Naive thymus-derived CD8-positive, alpha-beta T cell (primary cell): Measurements from ENCODE around the gene SCYGR1. TPM values are rescaled to one million over a fixed set of nuclear protein-coding genes. Genes with fewer than 3 reads are reported as not detected.
"Not testable (repeated sequence)": the region's sequence is repeated elsewhere in the genome, so short reads cannot be mapped to it uniquely, and the experiment has no call there.

Source experiments
- ATAC-seq, 2 donors: fragments of 150-1000 bp; cut with Tn5 transposase in 1 of 2; sonication (Bioruptor Pico), chemical (Tn5 transposase) in 1 of 2; 1 replicate in 1 of 2; 2 replicates in 1 of 2; pipeline ENCODE4 v1.10.0; 2021; ENCODE audit warnings: mild to moderate bottlenecking in 2 of 2, moderate library complexity in 2 of 2
- POLR2A ChIA-PET: fragments of 350-600 bp; sonication (Branson Sonifier 250); formaldehyde crosslinking; loops from one replicate; lab custom pipeline; 2021; ENCODE audit warnings: antibody characterized with exemption; lab: Charles Lee
- DNase-seq, 10 donors: peaks; one replicate each; pipeline versions ENCODE4 v3.0.0 to v3.0.0-alpha.2; 2020 to 2022
- H3K27ac Mint-ChIP-seq, 10 donors: one replicate each; pipeline ENCODE4 v1.8.0; 2020 to 2022; ENCODE audit warnings: mild to moderate bottlenecking in 10 of 10, mixed read lengths in 10 of 10, moderate library complexity in 4 of 10, inconsistent platforms in 1 of 10
- H3K27me3 Mint-ChIP-seq, 5 donors: one replicate each; pipeline ENCODE4 v1.8.0; 2021 to 2022; ENCODE audit warnings: mixed read lengths in 5 of 5
- H3K36me3 Mint-ChIP-seq, 3 donors: one replicate each; pipeline ENCODE4 v1.8.0; 2020 to 2022; ENCODE audit warnings: mixed read lengths in 3 of 3, mild to moderate bottlenecking in 2 of 3, inconsistent platforms in 1 of 3
- H3K4me1 Mint-ChIP-seq, 4 donors: one replicate each; pipeline ENCODE4 v1.8.0; 2021 to 2022; ENCODE audit warnings: mixed read lengths in 4 of 4
- H3K4me3 Mint-ChIP-seq, 10 donors: one replicate each; pipeline ENCODE4 v1.8.0; 2020 to 2022; ENCODE audit warnings: mild to moderate bottlenecking in 10 of 10, mixed read lengths in 10 of 10, moderate library complexity in 6 of 10, inconsistent platforms in 1 of 10
- H3K9me3 Mint-ChIP-seq, 9 donors: one replicate each; pipeline ENCODE4 v1.8.0; 2020 to 2022; ENCODE audit warnings: mixed read lengths in 9 of 9, mild to moderate bottlenecking in 3 of 9, inconsistent platforms in 1 of 9, moderate library complexity in 1 of 9
- polyA plus RNA-seq, 3 donors: library from polyadenylated mRNA; unstranded; fragments of 300-500 nt; fragmentation: Illumina TruSeq; gene quantifications; one replicate each; pipeline ENCODE4 v1.2.3, GENCODE V29; 2021
- total RNA-seq, 8 experiments: library from RNA in 2 of 8; stranded (reverse) in 2 of 8; gene quantifications; one replicate each; pipeline ENCODE4 v1.2.3 and lab custom pipeline; 2021 to 2026

Gene SCYGR1
- total and polyA plus RNA-seq, 5 experiments from 2014 or later: not detected

- Mint-ChIP-seq H3K9me3 (peaks cover 0 to 1% (median 0%) of the 10 kb centered on the region in 9 donors), H3K27me3 (peaks cover 0 to 8% (median 2%) of the 10 kb centered on the region in 5 donors), H3K36me3 (no peaks in the 10 kb centered on the region), H3K4me3 (no peak overlapping the region), H3K27ac (no peak overlapping the region), H3K4me1 (peaks cover 0 to 14% (median 5%) of the 10 kb centered on the region in 4 donors)
- ATAC-seq (no peak), DNase-seq (no peak)
- POLR2A ChIA-PET: no interaction called here
Measured at GRCh38 chr2:227377467-227378351, 10.0 kb downstream of the SCYGR1 start.

- Mint-ChIP-seq H3K4me1 (peaks cover 0 to 6% (median 4%) of the 10 kb centered on the region in 4 donors), H3K4me3 (no peak overlapping the region), H3K27ac (no peak overlapping the region), H3K27me3 (peaks cover 0 to 8% (median 2%) of the 10 kb centered on the region in 5 donors), H3K36me3 (no peaks in the 10 kb centered on the region), H3K9me3 (no peaks in the 10 kb centered on the region)
- no peak for DNase-seq
- POLR2A ChIA-PET: no interaction called here
- ATAC-seq: no peak
Measured at GRCh38 chr2:227376656-227377396, 10.9 kb downstream of the SCYGR1 start.

- DNase-seq (no peak), ATAC-seq (peak in 1 of 2 donors; percentile 36)
- Mint-ChIP-seq H3K4me3 (no peak overlapping the region), H3K4me1 (peaks cover 0 to 6% (median 2%) of the 10 kb centered on the region in 4 donors), H3K27me3 (peaks cover 0 to 5% (median 2%) of the 10 kb centered on the region in 5 donors), H3K36me3 (no peaks in the 10 kb centered on the region), H3K9me3 (no peaks in the 10 kb centered on the region), H3K27ac (no peak overlapping the region)
- POLR2A ChIA-PET: interaction anchor here (0.6 to 1.2 kb wide), 2 partner anchors 27 to 147 kb away, joined by 3 to 4 read pairs; no protein-coding TSS in a partner anchor
Measured at GRCh38 chr2:227374158-227374557, 13.6 kb downstream of the SCYGR1 start.

- no peaks in the 10 kb centered on the region for H3K36me3 Mint-ChIP-seq
- peaks cover 0 to 6% (median 2%) of the 10 kb centered on the region in 4 donors for H3K4me1 Mint-ChIP-seq
- no peak overlapping the region for H3K4me3 Mint-ChIP-seq
- H3K27ac Mint-ChIP-seq: no peak overlapping the region
- ATAC-seq (no peak), DNase-seq (no peak)
- POLR2A ChIA-PET: interaction anchor here (1.2 kb wide), 1 partner anchor 26 kb away, joined by 3 read pairs; no protein-coding TSS in a partner anchor
- peaks cover 0 to 5% (median 2%) of the 10 kb centered on the region in 5 donors for H3K27me3 Mint-ChIP-seq
- H3K9me3 Mint-ChIP-seq: no peaks in the 10 kb centered on the region
Measured at GRCh38 chr2:227373389-227373788, 14.4 kb downstream of the SCYGR1 start.

GRCh38 chr2:227370791-227371312 is 16.9 kb downstream of the SCYGR1 start:
- H3K4me3 Mint-ChIP-seq: no peak overlapping the region
- no peaks in the 10 kb centered on the region for H3K9me3 Mint-ChIP-seq
- H3K4me1 Mint-ChIP-seq: peaks cover 0 to 6% (median 2%) of the 10 kb centered on the region in 4 donors
- no peaks in the 10 kb centered on the region for H3K36me3 Mint-ChIP-seq
- no peak for DNase-seq
- peak overlapping the region in 1 of 10 donors; percentile 11 for H3K27ac Mint-ChIP-seq
- H3K27me3 Mint-ChIP-seq: peaks cover 0 to 5% (median 2%) of the 10 kb centered on the region in 5 donors
- no peak for ATAC-seq
- POLR2A ChIA-PET: no interaction called here

- Mint-ChIP-seq H3K4me3 (no peak overlapping the region), H3K27me3 (peaks cover 0 to 5% (median 2%) of the 10 kb centered on the region in 5 donors), H3K4me1 (peaks cover 0 to 6% (median 2%) of the 10 kb centered on the region in 4 donors), H3K36me3 (no peaks in the 10 kb centered on the region), H3K9me3 (no peaks in the 10 kb centered on the region), H3K27ac (no peak overlapping the region)
- POLR2A ChIA-PET: no interaction called here
- no peak for ATAC-seq
- no peak for DNase-seq
Measured at GRCh38 chr2:227370092-227370491, 17.7 kb downstream of the SCYGR1 start.

- peaks cover 0 to 7% (median under 1%) of the 10 kb centered on the region in 4 donors for H3K4me1 Mint-ChIP-seq
- peaks cover 0 to 5% (median 2%) of the 10 kb centered on the region in 5 donors for H3K27me3 Mint-ChIP-seq
- H3K27ac Mint-ChIP-seq: no peak overlapping the region
- no peak overlapping the region for H3K4me3 Mint-ChIP-seq
- H3K36me3 Mint-ChIP-seq: no peaks in the 10 kb centered on the region
- no peaks in the 10 kb centered on the region for H3K9me3 Mint-ChIP-seq
- POLR2A ChIA-PET: no interaction called here
- ATAC-seq (no peak), DNase-seq (no peak)
Measured at GRCh38 chr2:227368574-227368973, 19.2 kb downstream of the SCYGR1 start.

GRCh38 chr2:227367427-227367795 is 20.3 kb downstream of the SCYGR1 start:
- no peaks in the 10 kb centered on the region for H3K36me3 Mint-ChIP-seq
- H3K4me1 Mint-ChIP-seq: peaks cover 0 to 3% (median under 1%) of the 10 kb centered on the region in 4 donors
- H3K27ac Mint-ChIP-seq: no peak overlapping the region
- no peaks in the 10 kb centered on the region for H3K9me3 Mint-ChIP-seq
- POLR2A ChIA-PET: no interaction called here
- DNase-seq (no peak), ATAC-seq (no peak)
- no peaks in the 10 kb centered on the region for H3K27me3 Mint-ChIP-seq
- no peak overlapping the region for H3K4me3 Mint-ChIP-seq

GRCh38 chr2:227366769-227367426 is 20.9 kb downstream of the SCYGR1 start:
- no peak overlapping the region for H3K4me3 Mint-ChIP-seq
- H3K9me3 Mint-ChIP-seq: no peaks in the 10 kb centered on the region
- no peak for DNase-seq
- POLR2A ChIA-PET: no interaction called here
- H3K4me1 Mint-ChIP-seq: peaks cover 0 to 3% (median under 1%) of the 10 kb centered on the region in 4 donors
- H3K36me3 Mint-ChIP-seq: no peaks in the 10 kb centered on the region
- ATAC-seq: no peak
- peak overlapping the region in 1 of 10 donors; percentile 14 for H3K27ac Mint-ChIP-seq
- H3K27me3 Mint-ChIP-seq: no peaks in the 10 kb centered on the region

GRCh38 chr2:227365833-227366232 is 21.9 kb downstream of the SCYGR1 start:
- no peaks in the 10 kb centered on the region for H3K27me3 Mint-ChIP-seq
- no peak overlapping the region for H3K27ac Mint-ChIP-seq
- ATAC-seq: no peak
- no peak overlapping the region for H3K4me3 Mint-ChIP-seq
- peaks cover 0 to 3% (median under 1%) of the 10 kb centered on the region in 4 donors for H3K4me1 Mint-ChIP-seq
- H3K36me3 Mint-ChIP-seq: peaks cover 0 to 4% (median 0%) of the 10 kb centered on the region in 3 donors
- no peak for DNase-seq
- no peaks in the 10 kb centered on the region for H3K9me3 Mint-ChIP-seq
- POLR2A ChIA-PET: no interaction called here

- H3K4me3 Mint-ChIP-seq, H3K9me3 Mint-ChIP-seq, DNase-seq, ATAC-seq, H3K4me1 Mint-ChIP-seq, H3K27ac Mint-ChIP-seq, H3K27me3 Mint-ChIP-seq, POLR2A ChIA-PET, H3K36me3 Mint-ChIP-seq: not testable (repeated sequence)
Measured at GRCh38 chr2:227364585-227365263, 23.0 kb downstream of the SCYGR1 start.

- H3K36me3 Mint-ChIP-seq: peaks cover 0 to 17% (median 2%) of the 10 kb centered on the region in 3 donors
- POLR2A ChIA-PET: no interaction called here
- H3K9me3 Mint-ChIP-seq: no peaks in the 10 kb centered on the region
- DNase-seq: peak in 4 of 10 donors; percentile 10 to 42 (median 30)
- no peak overlapping the region for H3K4me3 Mint-ChIP-seq
- H3K27me3 Mint-ChIP-seq: no peaks in the 10 kb centered on the region
- H3K27ac Mint-ChIP-seq: no peak overlapping the region
- ATAC-seq: no peak
- peaks cover 0 to 3% (median under 1%) of the 10 kb centered on the region in 4 donors for H3K4me1 Mint-ChIP-seq
Measured at GRCh38 chr2:227363756-227364155, 24.0 kb downstream of the SCYGR1 start.
